GM18517 (cell line): ENCODE results near the gene HAT1.
A peak's percentile ranks its signal among the peaks of the same experiment; 100 is the strongest.
"Not testable (repeated sequence)": the region's sequence is repeated elsewhere in the genome, so short reads cannot be mapped to it uniquely, and the experiment has no call there.

ENCODE experiments used
- ATAC-seq: cut with Tn5 transposase; IDR thresholded peaks from one replicate; pipeline ENCODE4 v1.9.1; 2021; ENCODE audit warnings: mild to moderate bottlenecking, moderate library complexity; ENCODE audit not compliant: unreplicated experiment

HAT1 gene

GRCh38 chr2:171922230-171923022 is at the start of gene HAT1:
Gene HAT1, plus strand, starts transcription at chr2:171922461. Its CDS starts 40 bp downstream, at chr2:171922501.
- peak; percentile 92 for ATAC-seq

- ATAC-seq, result no peak
Measured at GRCh38 chr2:171874517-171874916, 47.7 kb upstream of the HAT1 start.

GRCh38 chr2:171874963-171875362 is 47.3 kb upstream of the HAT1 start:
- ATAC-seq, result no peak

- no peak for ATAC-seq
Measured at GRCh38 chr2:171878481-171878993, 43.7 kb upstream of the HAT1 start.

- ATAC-seq, result no peak
Measured at GRCh38 chr2:171879865-171880264, 42.4 kb upstream of the HAT1 start.

- ATAC-seq, result no peak
Measured at GRCh38 chr2:171880774-171881173, 41.5 kb upstream of the HAT1 start.

GRCh38 chr2:171882089-171882769 is 40.0 kb upstream of the HAT1 start:
- no peak for ATAC-seq

- no peak for ATAC-seq
Measured at GRCh38 chr2:171883275-171883893, 38.9 kb upstream of the HAT1 start.

- no peak for ATAC-seq
Measured at GRCh38 chr2:171889333-171889732, 32.9 kb upstream of the HAT1 start.

GRCh38 chr2:171889808-171890207 is 32.5 kb upstream of the HAT1 start:
- ATAC-seq, result no peak

- no peak for ATAC-seq
Measured at GRCh38 chr2:171893196-171893823, 29.0 kb upstream of the HAT1 start.

GRCh38 chr2:171893824-171894611 is 28.2 kb upstream of the HAT1 start, which contains the start of gene SLC25A12:
Gene SLC25A12, minus strand, starts transcription at chr2:171894244. Its CDS starts 30 bp downstream, at chr2:171894214.
- ATAC-seq, result peak; percentile 84

GRCh38 chr2:171894612-171894947 is 27.7 kb upstream of the HAT1 start:
- ATAC-seq, result no peak

- ATAC-seq, result no peak
Measured at GRCh38 chr2:171895786-171896185, 26.5 kb upstream of the HAT1 start.

- not testable (repeated sequence) for ATAC-seq
Measured at GRCh38 chr2:171899623-171900282, 22.5 kb upstream of the HAT1 start.

GRCh38 chr2:171902840-171903420 is 19.3 kb upstream of the HAT1 start:
- no peak for ATAC-seq

GRCh38 chr2:171908235-171908634 is 14.0 kb upstream of the HAT1 start:
- no peak for ATAC-seq

- no peak for ATAC-seq
Measured at GRCh38 chr2:171909266-171909665, 13.0 kb upstream of the HAT1 start.

- no peak for ATAC-seq
Measured at GRCh38 chr2:171910494-171910893, 11.8 kb upstream of the HAT1 start.
